ENCODE measurements around the gene SDF4.
A peak's percentile ranks its signal among the peaks of the same experiment; 100 is the strongest.

SDF4 gene

DNA sequence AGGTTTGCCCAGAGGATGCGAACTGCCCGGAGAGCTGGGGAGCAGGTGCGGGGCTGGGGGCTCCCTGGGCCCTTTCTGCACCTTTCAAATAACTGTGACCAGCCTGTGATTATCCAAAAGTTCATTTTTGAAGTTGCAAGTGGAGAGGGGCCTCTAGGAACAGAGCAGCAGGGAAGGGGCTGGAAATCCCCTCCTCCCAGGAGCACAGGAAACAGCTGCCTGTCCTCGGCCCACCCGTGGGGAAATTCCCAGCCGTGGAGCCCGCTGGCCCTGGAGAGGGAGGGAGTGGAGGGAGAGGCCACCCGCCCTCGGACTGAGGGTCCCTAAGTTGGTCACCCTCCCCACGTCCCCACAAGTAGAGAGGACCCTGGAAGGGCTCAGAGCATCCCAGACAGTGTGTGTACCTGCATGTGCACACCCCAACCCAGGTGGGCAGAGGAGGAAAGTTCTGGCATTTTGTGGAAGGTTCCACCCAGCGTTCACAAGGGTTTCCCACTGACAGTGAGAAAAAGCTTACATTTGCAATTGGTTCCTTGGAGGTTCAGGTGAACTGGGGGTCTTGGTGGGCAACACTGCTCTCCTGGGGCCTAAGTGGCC lies 16.6 kb downstream of the SDF4 start:
- H3K36me3 ChIP-seq (ENCODE audit: control insufficient read depth in 1 of 2, insufficient read depth in 2 of 2, low read length in 2 of 2) = peaks cover 9 to 41% of the 10 kb centered on the region in 2 donors
- H3K4me1 ChIP-seq (ENCODE audit: control insufficient read depth in 1 of 2, insufficient read depth in 2 of 2, low read length in 2 of 2) = peaks cover 8 to 15% of the 10 kb centered on the region in 2 donors
- H3K9me3 ChIP-seq (ENCODE audit: control insufficient read depth in 1 of 2, low read length in 2 of 2) = no peaks in the 10 kb centered on the region
- H3K4me3 ChIP-seq (ENCODE audit: low read depth in 1 of 2, low read length in 2 of 2) = no peak overlapping the region
- no peak overlapping the region for H3K27ac ChIP-seq (ENCODE audit: low read depth, low read length)
- no peaks in the 10 kb centered on the region for H3K27me3 ChIP-seq (ENCODE audit: control insufficient read depth in 1 of 2, insufficient read depth in 2 of 2, low read length in 2 of 2)
- H3K9ac ChIP-seq (ENCODE audit: low read depth in 1 of 2, low read length in 2 of 2) = no peak overlapping the region

GRCh38 chr1:1213345-1214265 lies 18.2 kb downstream of the SDF4 start, which contains the start of gene TNFRSF4:
Gene TNFRSF4, minus strand, starts transcription at chr1:1214153. Its CDS starts 26 bp downstream, at chr1:1214127.
- Histone ChIP-seq H3K4me1 (ENCODE audit: control insufficient read depth in 1 of 2, insufficient read depth in 2 of 2, low read length in 2 of 2) (peaks cover 8 to 15% of the 10 kb centered on the region in 2 donors), H3K27ac (ENCODE audit: low read depth, low read length) (no peak within 1 kb of the TSS), H3K4me3 (ENCODE audit: low read depth in 1 of 2, low read length in 2 of 2) (peak within 1 kb of the TSS; percentile 35 to 40), H3K9ac (ENCODE audit: low read depth in 1 of 2, low read length in 2 of 2) (no peak within 1 kb of the TSS), H3K9me3 (ENCODE audit: control insufficient read depth in 1 of 2, low read length in 2 of 2) (no peaks in the 10 kb centered on the region), H3K27me3 (ENCODE audit: control insufficient read depth in 1 of 2, insufficient read depth in 2 of 2, low read length in 2 of 2) (no peaks in the 10 kb centered on the region), H3K36me3 (ENCODE audit: control insufficient read depth in 1 of 2, insufficient read depth in 2 of 2, low read length in 2 of 2) (peaks cover 3 to 28% of the 10 kb centered on the region in 2 donors)

DNA sequence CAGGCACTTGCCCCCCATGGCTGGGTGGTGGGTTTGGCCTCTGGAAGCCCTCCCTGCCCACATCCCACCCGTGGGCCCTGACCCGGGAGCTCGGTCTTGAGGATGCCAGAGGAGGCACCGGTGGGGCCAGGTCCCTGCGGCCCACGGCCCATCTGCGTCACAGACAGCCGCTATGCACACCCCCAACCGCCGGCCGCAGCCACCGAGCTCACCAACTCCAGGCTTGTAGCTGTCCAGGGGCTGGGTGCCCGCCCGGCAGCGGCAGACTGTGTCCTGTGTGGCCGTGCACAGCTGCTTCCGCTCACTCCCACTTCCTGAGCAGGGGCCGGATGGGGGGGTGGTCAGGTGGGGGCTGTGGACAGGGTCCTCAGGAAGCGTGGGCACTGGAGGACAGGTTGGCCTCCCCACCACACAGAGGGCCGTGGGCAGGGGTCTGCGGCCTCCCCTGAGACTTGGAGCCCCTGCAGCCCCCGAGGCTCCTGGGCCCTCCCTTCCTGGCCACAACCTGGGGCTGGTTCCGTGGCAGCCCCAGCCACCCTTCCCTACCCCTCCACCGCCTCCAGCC lies 18.9 kb downstream of the SDF4 start:
- Histone ChIP-seq H3K9me3 (ENCODE audit: control insufficient read depth in 1 of 2, low read length in 2 of 2) (no peaks in the 10 kb centered on the region), H3K4me1 (ENCODE audit: control insufficient read depth in 1 of 2, insufficient read depth in 2 of 2, low read length in 2 of 2) (peaks cover 12 to 20% of the 10 kb centered on the region in 2 donors), H3K27me3 (ENCODE audit: control insufficient read depth in 1 of 2, insufficient read depth in 2 of 2, low read length in 2 of 2) (peaks cover 0 to 3% of the 10 kb centered on the region in 2 donors), H3K9ac (ENCODE audit: low read depth in 1 of 2, low read length in 2 of 2) (no peak overlapping the region), H3K4me3 (ENCODE audit: low read depth in 1 of 2, low read length in 2 of 2) (peak overlapping the region; percentile 35 to 40), H3K27ac (ENCODE audit: low read depth, low read length) (no peak overlapping the region), H3K36me3 (ENCODE audit: control insufficient read depth in 1 of 2, insufficient read depth in 2 of 2, low read length in 2 of 2) (peaks cover 3 to 20% of the 10 kb centered on the region in 2 donors)

DNA sequence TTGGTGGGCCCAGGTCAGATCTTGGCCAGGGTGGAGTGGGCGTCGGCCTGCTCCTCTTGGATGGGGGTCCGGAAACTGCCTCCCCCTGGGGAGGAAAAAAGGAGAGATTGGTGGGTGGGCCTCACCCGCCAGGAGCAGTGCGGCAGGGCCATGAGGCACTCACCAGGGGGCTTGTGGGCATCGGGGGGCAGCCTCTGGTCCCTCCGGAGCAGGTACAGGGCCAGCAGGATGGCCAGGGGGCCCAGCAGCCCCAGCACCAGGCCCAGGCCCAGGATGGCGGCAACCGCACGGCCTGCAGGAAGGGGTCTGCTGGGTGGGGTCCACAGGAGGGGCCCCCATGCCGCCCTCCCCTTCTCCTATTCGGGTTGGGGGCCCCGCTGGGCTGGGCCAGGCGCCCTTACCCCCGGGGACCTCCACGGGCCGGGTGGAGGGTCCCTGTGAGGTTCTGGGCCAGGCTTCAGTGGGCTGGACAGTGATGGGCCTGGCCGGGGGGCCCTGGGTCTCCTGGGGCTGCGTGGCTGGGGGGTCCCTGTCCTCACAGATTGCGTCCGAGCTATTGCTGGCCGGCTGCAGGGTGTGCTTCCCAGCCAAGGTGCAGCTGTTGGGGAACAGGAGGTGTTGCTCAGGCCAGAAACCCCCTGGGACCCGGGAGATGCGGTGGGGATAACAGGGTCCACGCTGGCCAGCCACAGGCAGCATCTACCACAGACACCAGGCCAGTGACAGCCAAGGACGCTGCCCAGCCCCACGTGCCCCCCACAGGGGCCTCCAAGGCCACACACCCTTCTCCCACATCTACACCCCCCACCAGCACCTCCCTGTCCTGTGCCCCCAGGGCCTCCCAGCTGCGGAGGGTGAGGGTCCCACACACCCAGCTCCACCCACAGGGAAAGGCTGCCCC lies 20.0 kb downstream of the SDF4 start:
- peaks cover 0 to 12% of the 10 kb centered on the region in 2 donors for H3K36me3 ChIP-seq (ENCODE audit: control insufficient read depth in 1 of 2, insufficient read depth in 2 of 2, low read length in 2 of 2)
- H3K4me1 ChIP-seq (ENCODE audit: control insufficient read depth in 1 of 2, insufficient read depth in 2 of 2, low read length in 2 of 2) = peaks cover 19 to 20% of the 10 kb centered on the region in 2 donors
- peaks cover 6 to 11% of the 10 kb centered on the region in 2 donors for H3K27me3 ChIP-seq (ENCODE audit: control insufficient read depth in 1 of 2, insufficient read depth in 2 of 2, low read length in 2 of 2)
- no peaks in the 10 kb centered on the region for H3K9me3 ChIP-seq (ENCODE audit: control insufficient read depth in 1 of 2, low read length in 2 of 2)
- H3K9ac ChIP-seq (ENCODE audit: low read depth in 1 of 2, low read length in 2 of 2) = no peak overlapping the region
- no peak overlapping the region for H3K27ac ChIP-seq (ENCODE audit: low read depth, low read length)
- H3K4me3 ChIP-seq (ENCODE audit: low read depth in 1 of 2, low read length in 2 of 2) = no peak overlapping the region

DNA sequence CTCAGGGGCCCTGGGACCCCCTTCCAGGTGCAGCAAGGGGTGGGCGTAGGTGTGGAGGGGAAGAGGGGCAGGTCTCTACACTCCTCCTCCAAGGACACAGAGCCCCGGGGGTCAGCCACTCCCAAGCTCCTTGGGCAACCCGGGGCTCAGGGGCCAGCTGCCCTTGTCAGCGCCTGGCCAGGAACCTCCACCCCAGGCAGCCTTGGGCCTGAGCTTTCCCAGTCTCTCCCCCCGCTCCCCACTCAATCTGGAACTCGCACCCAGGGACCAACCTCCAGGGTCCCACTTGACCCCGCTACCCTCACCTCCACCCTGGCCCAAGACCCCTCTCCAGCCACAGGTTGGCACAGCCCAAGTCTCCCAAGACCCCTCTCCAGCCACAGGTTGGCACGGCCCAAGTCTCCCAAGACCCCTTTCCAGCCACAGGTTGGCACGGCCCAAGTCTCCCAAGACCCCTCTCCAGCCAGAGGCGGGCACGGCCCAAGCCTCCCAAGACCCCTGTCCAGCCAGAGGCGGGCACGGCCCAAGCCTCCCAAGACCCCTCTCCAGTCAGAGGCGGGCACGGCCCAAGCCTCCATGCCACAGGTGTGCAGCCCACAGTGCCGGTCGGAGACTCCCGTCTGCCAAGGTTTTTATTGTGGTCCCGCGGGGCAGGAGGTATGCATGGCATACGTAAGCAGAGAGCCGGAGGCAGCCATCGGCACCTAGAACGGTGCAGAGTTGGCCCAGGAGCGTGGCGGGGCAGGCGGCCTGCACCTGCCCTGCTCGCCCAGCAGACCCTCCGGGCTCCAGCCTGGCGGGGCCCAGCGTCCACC lies 20.9 kb downstream of the SDF4 start:
- Histone ChIP-seq H3K27me3 (ENCODE audit: control insufficient read depth in 1 of 2, insufficient read depth in 2 of 2, low read length in 2 of 2) (peaks cover 15 to 19% of the 10 kb centered on the region in 2 donors), H3K4me1 (ENCODE audit: control insufficient read depth in 1 of 2, insufficient read depth in 2 of 2, low read length in 2 of 2) (peaks cover 19 to 27% of the 10 kb centered on the region in 2 donors), H3K9ac (ENCODE audit: low read depth in 1 of 2, low read length in 2 of 2) (no peak overlapping the region), H3K36me3 (ENCODE audit: control insufficient read depth in 1 of 2, insufficient read depth in 2 of 2, low read length in 2 of 2) (peaks cover 0 to 4% of the 10 kb centered on the region in 2 donors), H3K4me3 (ENCODE audit: low read depth in 1 of 2, low read length in 2 of 2) (no peak overlapping the region), H3K27ac (ENCODE audit: low read depth, low read length) (no peak overlapping the region), H3K9me3 (ENCODE audit: control insufficient read depth in 1 of 2, low read length in 2 of 2) (no peaks in the 10 kb centered on the region)

- Histone ChIP-seq H3K9me3 (ENCODE audit: control insufficient read depth in 1 of 2, low read length in 2 of 2) (no peaks in the 10 kb centered on the region), H3K4me1 (ENCODE audit: control insufficient read depth in 1 of 2, insufficient read depth in 2 of 2, low read length in 2 of 2) (peaks cover 15 to 19% of the 10 kb centered on the region in 2 donors), H3K36me3 (ENCODE audit: control insufficient read depth in 1 of 2, insufficient read depth in 2 of 2, low read length in 2 of 2) (no peaks in the 10 kb centered on the region), H3K27ac (ENCODE audit: low read depth, low read length) (no peak overlapping the region), H3K4me3 (ENCODE audit: low read depth in 1 of 2, low read length in 2 of 2) (peak overlapping the region in 1 of 2 donors; percentile 40), H3K9ac (ENCODE audit: low read depth in 1 of 2, low read length in 2 of 2) (peak overlapping the region in 1 of 2 donors; percentile 25), H3K27me3 (ENCODE audit: control insufficient read depth in 1 of 2, insufficient read depth in 2 of 2, low read length in 2 of 2) (peaks cover 20 to 29% of the 10 kb centered on the region in 2 donors)
Observed at GRCh38 chr1:1208713-1209433, 22.9 kb downstream of the SDF4 start.

DNA sequence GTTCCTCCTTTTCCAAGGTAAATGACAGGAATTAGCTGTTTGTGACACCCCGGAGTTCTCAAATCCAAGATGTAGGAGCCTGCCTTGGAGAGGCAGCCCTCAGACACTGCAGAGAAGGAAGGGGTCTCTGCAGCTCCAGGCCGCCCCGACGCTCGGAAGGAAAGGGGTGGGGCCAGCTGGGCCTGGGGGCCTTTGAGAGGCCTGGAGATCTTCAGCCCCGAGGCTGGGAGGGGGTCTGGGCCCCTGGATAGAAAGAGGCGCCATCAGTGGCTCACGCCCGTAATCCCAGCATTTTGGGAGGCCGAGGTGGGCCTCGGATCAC lies 24.3 kb downstream of the SDF4 start:
- Histone ChIP-seq H3K9me3 (ENCODE audit: control insufficient read depth in 1 of 2, low read length in 2 of 2) (no peaks in the 10 kb centered on the region), H3K27me3 (ENCODE audit: control insufficient read depth in 1 of 2, insufficient read depth in 2 of 2, low read length in 2 of 2) (peaks cover 20 to 30% of the 10 kb centered on the region in 2 donors), H3K36me3 (ENCODE audit: control insufficient read depth in 1 of 2, insufficient read depth in 2 of 2, low read length in 2 of 2) (no peaks in the 10 kb centered on the region), H3K4me3 (ENCODE audit: low read depth in 1 of 2, low read length in 2 of 2) (no peak overlapping the region), H3K4me1 (ENCODE audit: control insufficient read depth in 1 of 2, insufficient read depth in 2 of 2, low read length in 2 of 2) (peaks cover 11 to 14% of the 10 kb centered on the region in 2 donors), H3K27ac (ENCODE audit: low read depth, low read length) (no peak overlapping the region), H3K9ac (ENCODE audit: low read depth in 1 of 2, low read length in 2 of 2) (no peak overlapping the region)

GRCh38 chr1:1206966-1207531 lies 24.8 kb downstream of the SDF4 start:
- no peaks in the 10 kb centered on the region for H3K9me3 ChIP-seq (ENCODE audit: control insufficient read depth in 1 of 2, low read length in 2 of 2)
- no peak overlapping the region for H3K9ac ChIP-seq (ENCODE audit: low read depth in 1 of 2, low read length in 2 of 2)
- peaks cover 20 to 30% of the 10 kb centered on the region in 2 donors for H3K27me3 ChIP-seq (ENCODE audit: control insufficient read depth in 1 of 2, insufficient read depth in 2 of 2, low read length in 2 of 2)
- peak overlapping the region in 1 of 2 donors; percentile 29 for H3K4me3 ChIP-seq (ENCODE audit: low read depth in 1 of 2, low read length in 2 of 2)
- H3K4me1 ChIP-seq (ENCODE audit: control insufficient read depth in 1 of 2, insufficient read depth in 2 of 2, low read length in 2 of 2) = peaks cover 11 to 14% of the 10 kb centered on the region in 2 donors
- H3K27ac ChIP-seq (ENCODE audit: low read depth, low read length) = no peak overlapping the region
- H3K36me3 ChIP-seq (ENCODE audit: control insufficient read depth in 1 of 2, insufficient read depth in 2 of 2, low read length in 2 of 2) = no peaks in the 10 kb centered on the region

Measured in duodenal mucosa (tissue), 2 donors.